ENCODE measurements around the gene PLOD3.

PLOD3 gene

GRCh38 chr7:101170617-101171441 is 46.6 kb downstream of the PLOD3 start:
- peaks cover 51% of the 10 kb centered on the region for H3K27me3 Mint-ChIP-seq
- no peak overlapping the region for H3K27ac Mint-ChIP-seq
- no peaks in the 10 kb centered on the region for H3K36me3 Mint-ChIP-seq
- no peaks in the 10 kb centered on the region for H3K9me3 Mint-ChIP-seq (ENCODE audit: low read depth)
- H3K4me1 Mint-ChIP-seq (ENCODE audit: low read depth), result peaks cover 65% of the 10 kb centered on the region
- peak overlapping the region; percentile 67 for H3K4me3 Mint-ChIP-seq

- H3K27ac Mint-ChIP-seq, result peak overlapping the region; percentile 68
- H3K36me3 Mint-ChIP-seq, result no peaks in the 10 kb centered on the region
- H3K4me3 Mint-ChIP-seq, result peak overlapping the region; percentile 77
- H3K9me3 Mint-ChIP-seq (ENCODE audit: low read depth), result no peaks in the 10 kb centered on the region
- peaks cover 73% of the 10 kb centered on the region for H3K4me1 Mint-ChIP-seq (ENCODE audit: low read depth)
- peaks cover 47% of the 10 kb centered on the region for H3K27me3 Mint-ChIP-seq
Observed at GRCh38 chr7:101169838-101170551, 47.4 kb downstream of the PLOD3 start.

- Mint-ChIP-seq H3K9me3 (ENCODE audit: low read depth) (no peaks in the 10 kb centered on the region), H3K4me1 (ENCODE audit: low read depth) (peaks cover 73% of the 10 kb centered on the region), H3K27me3 (peaks cover 44% of the 10 kb centered on the region), H3K4me3 (peak overlapping the region; percentile 77), H3K36me3 (no peaks in the 10 kb centered on the region), H3K27ac (peak overlapping the region; percentile 68)
Observed at GRCh38 chr7:101169110-101169837, 48.1 kb downstream of the PLOD3 start.

GRCh38 chr7:101168412-101169049 is 48.9 kb downstream of the PLOD3 start:
- Mint-ChIP-seq H3K4me1 (ENCODE audit: low read depth) (peaks cover 68% of the 10 kb centered on the region), H3K36me3 (no peaks in the 10 kb centered on the region), H3K27ac (no peak overlapping the region), H3K27me3 (peaks cover 40% of the 10 kb centered on the region), H3K9me3 (ENCODE audit: low read depth) (no peaks in the 10 kb centered on the region), H3K4me3 (peak overlapping the region; percentile 73)

- H3K9me3 Mint-ChIP-seq (ENCODE audit: low read depth), result no peaks in the 10 kb centered on the region
- H3K4me3 Mint-ChIP-seq, result no peak overlapping the region
- peaks cover 65% of the 10 kb centered on the region for H3K4me1 Mint-ChIP-seq (ENCODE audit: low read depth)
- H3K36me3 Mint-ChIP-seq, result no peaks in the 10 kb centered on the region
- no peak overlapping the region for H3K27ac Mint-ChIP-seq
- H3K27me3 Mint-ChIP-seq, result peaks cover 39% of the 10 kb centered on the region
Observed at GRCh38 chr7:101167645-101168411, 49.6 kb downstream of the PLOD3 start.

GRCh38 chr7:101166909-101167644 is 50.3 kb downstream of the PLOD3 start:
- H3K27ac Mint-ChIP-seq, result no peak overlapping the region
- H3K27me3 Mint-ChIP-seq, result peaks cover 37% of the 10 kb centered on the region
- H3K9me3 Mint-ChIP-seq (ENCODE audit: low read depth), result no peaks in the 10 kb centered on the region
- peaks cover 66% of the 10 kb centered on the region for H3K4me1 Mint-ChIP-seq (ENCODE audit: low read depth)
- no peaks in the 10 kb centered on the region for H3K36me3 Mint-ChIP-seq
- H3K4me3 Mint-ChIP-seq, result peak overlapping the region; percentile 20

GRCh38 chr7:101166648-101166908 is 50.8 kb downstream of the PLOD3 start:
- Mint-ChIP-seq H3K4me1 (ENCODE audit: low read depth) (peaks cover 61% of the 10 kb centered on the region), H3K4me3 (no peak overlapping the region), H3K27ac (no peak overlapping the region), H3K36me3 (no peaks in the 10 kb centered on the region), H3K27me3 (peaks cover 37% of the 10 kb centered on the region), H3K9me3 (ENCODE audit: low read depth) (no peaks in the 10 kb centered on the region)

- H3K27ac Mint-ChIP-seq, result peak overlapping the region; percentile 22
- H3K4me3 Mint-ChIP-seq, result peak overlapping the region; percentile 81
- no peaks in the 10 kb centered on the region for H3K36me3 Mint-ChIP-seq
- H3K4me1 Mint-ChIP-seq (ENCODE audit: low read depth), result peaks cover 57% of the 10 kb centered on the region
- H3K9me3 Mint-ChIP-seq (ENCODE audit: low read depth), result no peaks in the 10 kb centered on the region
- peaks cover 33% of the 10 kb centered on the region for H3K27me3 Mint-ChIP-seq
Observed at GRCh38 chr7:101165958-101166647, 51.3 kb downstream of the PLOD3 start.

GRCh38 chr7:101165075-101165957 is 52.1 kb downstream of the PLOD3 start, which contains the start of gene VGF:
Gene VGF (minus strand): TSS chr7:101165569. CDS start chr7:101164843, 726 bp downstream.
- peak within 1 kb of the TSS; percentile 81 for H3K4me3 Mint-ChIP-seq
- H3K27ac Mint-ChIP-seq, result peak within 1 kb of the TSS; percentile 22
- H3K4me1 Mint-ChIP-seq (ENCODE audit: low read depth), result peaks cover 49% of the 10 kb centered on the region
- peaks cover 26% of the 10 kb centered on the region for H3K27me3 Mint-ChIP-seq
- H3K9me3 Mint-ChIP-seq (ENCODE audit: low read depth), result no peaks in the 10 kb centered on the region
- H3K36me3 Mint-ChIP-seq, result no peaks in the 10 kb centered on the region

- Mint-ChIP-seq H3K9me3 (ENCODE audit: low read depth) (no peaks in the 10 kb centered on the region), H3K27me3 (peaks cover 20% of the 10 kb centered on the region), H3K4me3 (peak overlapping the region; percentile 81), H3K27ac (no peak overlapping the region), H3K4me1 (ENCODE audit: low read depth) (peaks cover 39% of the 10 kb centered on the region), H3K36me3 (no peaks in the 10 kb centered on the region)
Observed at GRCh38 chr7:101164071-101164840, 53.1 kb downstream of the PLOD3 start.

GRCh38 chr7:101163279-101164070 is 53.9 kb downstream of the PLOD3 start:
- Mint-ChIP-seq H3K4me1 (ENCODE audit: low read depth) (peaks cover 32% of the 10 kb centered on the region), H3K27me3 (peaks cover 16% of the 10 kb centered on the region), H3K36me3 (no peaks in the 10 kb centered on the region)

More at GRCh38 chr7:101163279-101164070, 53.9 kb downstream of the PLOD3 start:
- H3K27ac Mint-ChIP-seq, result no peak overlapping the region
- H3K9me3 Mint-ChIP-seq (ENCODE audit: low read depth), result no peaks in the 10 kb centered on the region
- peak overlapping the region; percentile 67 for H3K4me3 Mint-ChIP-seq

Data from activated naive CD8-positive, alpha-beta T cell (primary cell).